Superior temporal gyrus (tissue), 1 donor: Measurements from ENCODE around the gene CSF2.

Source experiments
- DNase-seq: peaks from one replicate; pipeline ENCODE4 v3.0.0-alpha.2; 2016; ENCODE audit errors: extremely low spot score

Gene CSF2

DNA sequence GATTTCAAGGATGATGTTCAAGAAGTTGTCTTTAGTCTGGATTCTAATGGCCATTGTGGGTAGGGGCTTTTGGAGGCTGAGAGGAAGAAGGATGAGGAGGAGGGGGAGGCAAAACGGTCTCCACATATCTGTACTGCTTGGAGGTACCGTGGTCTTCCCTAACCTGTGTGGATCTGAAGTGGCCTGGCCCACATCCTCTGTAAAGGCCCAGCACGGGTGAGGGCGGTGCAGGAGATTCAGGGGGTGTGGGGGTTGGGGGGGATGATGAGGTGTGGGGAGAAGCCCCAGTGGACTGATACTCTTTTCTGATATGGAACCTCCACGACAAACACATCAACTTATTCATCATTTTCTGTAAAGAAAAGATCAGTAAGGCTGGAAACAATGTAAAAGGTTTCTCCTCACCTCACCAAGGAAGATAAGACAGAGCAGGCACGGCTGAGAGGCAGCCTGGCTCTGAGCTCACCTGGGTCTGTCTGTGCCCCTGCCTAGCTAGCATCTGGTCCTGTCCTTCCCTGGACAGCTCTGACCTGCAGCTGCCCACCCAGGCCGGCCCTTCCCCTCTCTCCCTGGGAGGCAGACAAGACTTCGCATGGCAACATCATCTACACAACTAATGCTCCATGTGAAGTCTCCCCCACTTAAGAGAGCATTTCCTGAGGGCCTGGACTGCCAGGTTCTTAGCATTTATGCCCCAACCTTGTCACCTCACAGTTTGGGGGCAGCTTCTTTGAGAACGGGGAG, 18.7 kb upstream of the CSF2 start:
- DNase-seq, result no peak

DNA sequence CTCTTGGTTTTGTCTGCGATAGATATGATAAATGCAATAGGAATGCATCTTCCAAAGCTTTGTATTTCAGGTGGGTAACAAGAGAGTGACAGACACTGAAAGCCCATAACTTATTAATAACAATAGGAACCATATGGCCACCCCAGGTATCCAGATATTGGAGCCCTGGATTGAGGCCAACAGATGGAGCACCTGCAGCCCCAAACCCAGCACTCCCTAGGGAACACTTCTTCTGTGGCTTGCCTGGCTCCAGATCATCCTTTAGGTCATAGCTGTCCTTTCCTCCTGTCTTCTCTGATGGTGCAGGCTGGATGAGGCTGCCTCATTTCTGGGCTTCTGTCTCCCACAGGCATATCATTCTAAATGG, 18.2 kb upstream of the CSF2 start:
- DNase-seq, result no peak

DNA sequence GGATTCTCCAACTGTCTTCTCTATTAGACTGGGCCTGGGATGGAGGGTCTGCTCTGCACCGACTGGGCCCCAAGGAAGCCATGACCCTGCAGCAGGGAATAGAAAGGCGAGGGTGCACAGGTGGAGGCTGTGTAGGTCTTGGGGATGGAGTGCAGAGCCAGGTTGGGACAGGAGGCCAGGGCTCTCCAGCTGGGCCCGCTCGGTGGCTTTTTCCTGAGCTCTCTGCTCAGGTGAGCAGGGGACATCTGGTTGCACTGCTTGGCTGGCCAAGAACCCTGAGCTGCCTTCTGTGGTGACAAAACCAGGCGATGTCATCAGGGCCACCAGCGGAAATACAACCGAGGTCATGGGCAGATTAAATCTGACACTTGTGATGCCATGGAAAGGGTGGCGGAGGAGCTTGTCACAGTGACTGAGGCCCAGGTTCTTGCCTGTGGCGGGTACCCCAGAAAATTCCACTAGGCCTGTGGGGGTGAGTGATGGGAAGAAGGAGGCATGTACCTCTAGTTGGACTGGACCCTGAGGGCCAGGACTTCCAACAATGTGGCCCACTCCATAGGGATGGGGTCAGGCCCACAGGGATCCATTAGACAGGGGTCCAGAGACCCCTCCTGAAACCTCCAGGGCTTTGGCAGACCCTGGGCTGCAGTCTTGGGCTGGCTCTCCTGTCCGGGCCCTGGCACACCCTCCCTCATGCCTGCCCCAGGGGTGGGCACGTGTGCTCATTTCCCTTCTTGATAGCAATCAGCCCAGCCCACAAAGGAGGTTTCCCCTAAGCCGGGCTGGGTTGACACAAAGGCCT, 17.6 kb upstream of the CSF2 start:
- no peak for DNase-seq

- no peak for DNase-seq
Observed at GRCh38 chr5:132056610-132057497, 16.7 kb upstream of the CSF2 start.

DNA sequence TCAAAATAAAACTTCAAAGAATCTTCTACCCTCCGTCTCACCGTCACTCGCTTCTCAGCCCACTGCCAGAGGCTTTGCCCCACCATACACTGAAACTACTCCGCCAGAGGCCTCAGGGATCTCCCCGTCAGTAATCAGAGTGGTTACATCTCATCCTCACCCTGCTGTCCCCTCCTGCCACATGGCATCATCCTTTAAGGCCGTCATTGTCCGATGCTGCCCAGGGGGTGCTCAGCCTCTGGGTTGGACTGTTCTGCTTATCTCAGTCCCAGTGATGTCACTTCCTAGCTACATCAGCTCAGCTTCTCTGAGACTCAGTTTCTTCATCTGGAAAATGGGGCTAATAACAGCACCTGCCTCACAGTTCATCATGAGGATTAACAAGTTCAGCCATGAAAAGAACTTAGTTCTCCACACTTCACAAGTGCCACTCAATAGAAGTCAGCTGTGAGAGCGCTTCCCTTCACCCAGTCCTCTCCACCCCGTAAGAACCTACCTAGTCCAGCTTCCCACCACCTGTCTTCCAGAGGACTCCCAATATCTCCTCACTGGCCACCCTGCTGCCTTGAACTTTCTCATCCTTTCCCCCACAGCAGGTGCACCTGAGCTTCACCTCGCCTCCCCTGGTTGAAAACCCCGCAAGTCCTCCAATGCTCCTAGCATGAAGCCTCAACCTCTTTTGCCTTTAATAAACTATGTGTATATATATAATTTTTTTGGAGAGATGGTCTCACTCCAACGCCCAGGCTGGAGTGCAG, 15.9 kb upstream of the CSF2 start:
- no peak for DNase-seq

DNA sequence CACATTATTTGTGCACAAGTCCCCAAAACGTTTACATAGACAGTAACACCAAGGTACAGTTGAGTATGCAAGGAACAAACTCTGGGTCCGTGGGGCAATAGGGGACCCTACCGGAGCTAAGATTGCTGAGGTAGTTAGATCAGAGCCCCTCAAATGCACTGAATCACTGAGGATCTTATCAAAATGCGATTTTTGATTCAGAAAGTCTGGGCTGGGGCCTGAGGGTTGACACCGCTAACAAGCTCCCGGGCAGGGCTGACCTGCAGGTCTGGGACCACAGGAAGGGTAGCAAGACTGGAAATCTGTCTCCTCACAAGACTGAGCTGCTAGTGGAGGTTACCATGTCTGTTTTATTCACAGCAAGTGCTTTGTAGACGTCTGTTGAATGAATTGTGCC, 14.9 kb upstream of the CSF2 start:
- DNase-seq, result no peak

- no peak for DNase-seq
Observed at GRCh38 chr5:132059043-132059695, 14.4 kb upstream of the CSF2 start.

DNA sequence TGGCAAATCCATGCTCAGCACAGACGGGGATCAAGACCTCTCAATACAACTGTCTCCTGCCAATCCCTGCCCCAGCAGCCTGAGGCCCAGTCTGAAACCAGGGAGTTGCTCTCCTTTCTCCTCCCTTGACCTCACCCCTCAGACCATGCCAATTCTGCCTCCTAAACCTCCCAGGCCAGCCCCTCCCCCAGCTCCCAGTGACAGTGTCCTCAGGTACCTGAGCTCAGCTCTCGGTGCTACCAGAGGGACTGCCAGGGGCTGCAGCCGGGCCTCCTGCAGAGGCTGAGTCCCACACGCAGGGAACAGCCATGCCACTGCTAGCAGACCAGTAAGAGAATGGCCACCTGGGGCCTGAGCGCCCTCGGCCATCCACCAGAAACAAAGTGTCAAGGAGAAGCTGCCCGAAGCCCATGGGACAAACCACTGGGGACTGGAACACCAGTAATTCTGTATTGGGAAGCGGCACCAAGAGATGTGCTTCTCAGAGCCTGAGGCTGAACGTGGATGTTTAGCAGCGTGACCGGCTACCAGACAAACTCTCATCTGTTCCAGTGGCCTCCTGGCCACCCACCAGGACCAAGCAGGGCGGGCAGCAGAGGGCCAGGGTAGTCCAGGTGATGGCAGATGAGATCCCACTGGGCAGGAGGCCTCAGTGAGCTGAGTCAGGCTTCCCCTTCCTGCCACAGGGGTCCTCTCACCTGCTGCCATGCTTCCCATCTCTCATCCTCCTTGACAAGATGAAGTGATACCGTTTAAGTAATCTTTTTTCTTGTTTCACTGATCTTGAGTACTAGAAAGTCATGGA, 13.7 kb upstream of the CSF2 start:
- DNase-seq, result no peak

DNA sequence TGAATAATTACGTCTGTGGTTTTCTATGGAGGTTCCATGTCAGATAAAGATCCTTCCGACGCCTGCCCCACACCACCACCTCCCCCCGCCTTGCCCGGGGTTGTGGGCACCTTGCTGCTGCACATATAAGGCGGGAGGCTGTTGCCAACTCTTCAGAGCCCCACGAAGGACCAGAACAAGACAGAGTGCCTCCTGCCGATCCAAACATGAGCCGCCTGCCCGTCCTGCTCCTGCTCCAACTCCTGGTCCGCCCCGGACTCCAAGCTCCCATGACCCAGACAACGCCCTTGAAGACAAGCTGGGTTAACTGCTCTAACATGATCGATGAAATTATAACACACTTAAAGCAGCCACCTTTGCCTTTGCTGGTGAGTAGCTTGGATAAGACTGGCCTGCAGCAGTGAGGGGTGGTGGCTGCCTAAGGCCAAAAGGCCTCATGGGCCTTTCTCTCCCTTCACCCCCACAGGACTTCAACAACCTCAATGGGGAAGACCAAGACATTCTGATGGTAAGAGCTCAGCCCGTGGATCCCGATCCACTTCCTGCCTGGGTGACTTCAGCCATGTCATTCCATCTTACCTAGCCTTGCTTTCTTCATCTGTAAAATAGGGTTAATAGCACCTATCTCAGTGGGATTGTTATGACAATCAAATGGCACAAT, 13.0 kb upstream of the CSF2 start, which contains the start of gene IL3:
Gene IL3 (plus strand): TSS at position 155 of the 661 bp plus-strand sequence. CDS start 52 bp downstream, at position 207.
- no peak for DNase-seq

- peak; percentile 79 for DNase-seq
Observed at GRCh38 chr5:132063090-132063911, 10.3 kb upstream of the CSF2 start.

DNA sequence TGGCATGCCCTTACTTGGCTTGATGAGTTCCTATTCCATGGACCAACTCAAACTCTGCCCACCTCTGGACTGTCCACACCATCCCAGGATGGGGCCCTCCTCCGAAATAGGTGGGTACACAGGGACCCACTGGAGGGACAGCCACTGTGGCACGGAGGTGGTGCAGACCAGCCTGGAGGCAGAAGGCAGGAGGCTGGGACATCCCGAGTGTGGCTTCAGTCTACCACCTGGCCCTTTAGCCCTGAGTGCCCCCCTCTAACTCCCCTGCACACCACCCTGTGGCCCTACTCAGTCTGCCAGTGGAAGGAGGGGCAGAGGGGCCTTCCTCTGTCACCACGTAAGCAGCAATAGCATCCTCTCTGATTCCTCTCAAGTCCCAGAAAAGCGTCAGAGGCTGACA, 9.4 kb upstream of the CSF2 start:
- DNase-seq, result no peak

DNA sequence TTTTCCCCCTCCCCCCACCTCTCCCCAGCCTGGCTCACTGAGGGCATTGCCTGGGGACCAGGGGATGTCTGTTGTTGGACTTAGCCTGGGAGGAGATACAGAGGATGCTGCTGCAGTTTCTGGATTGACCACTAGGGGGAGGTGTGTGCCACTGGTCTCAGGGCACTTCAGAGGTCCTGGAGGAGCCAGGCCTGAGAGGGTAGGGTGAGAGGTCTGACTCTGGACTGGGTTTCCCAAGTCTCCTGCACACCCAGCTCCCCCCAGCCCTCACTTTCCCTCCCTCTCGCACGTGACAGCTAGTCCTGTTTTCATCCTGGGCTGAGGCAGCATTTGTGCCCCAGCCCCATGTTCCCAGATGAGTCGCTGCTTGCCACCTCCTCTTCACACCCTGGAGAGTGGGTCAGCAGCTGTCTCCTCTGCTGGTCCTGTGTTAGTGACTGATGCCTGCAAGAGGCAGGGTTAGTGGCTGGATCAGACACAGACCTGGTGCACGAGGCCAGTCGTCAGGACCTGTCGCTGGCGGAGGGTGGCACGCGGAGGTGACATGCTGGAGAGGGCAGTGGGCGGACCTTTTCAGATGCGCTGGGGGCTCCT, 8.8 kb upstream of the CSF2 start:
- DNase-seq, result peak; percentile 83

DNA sequence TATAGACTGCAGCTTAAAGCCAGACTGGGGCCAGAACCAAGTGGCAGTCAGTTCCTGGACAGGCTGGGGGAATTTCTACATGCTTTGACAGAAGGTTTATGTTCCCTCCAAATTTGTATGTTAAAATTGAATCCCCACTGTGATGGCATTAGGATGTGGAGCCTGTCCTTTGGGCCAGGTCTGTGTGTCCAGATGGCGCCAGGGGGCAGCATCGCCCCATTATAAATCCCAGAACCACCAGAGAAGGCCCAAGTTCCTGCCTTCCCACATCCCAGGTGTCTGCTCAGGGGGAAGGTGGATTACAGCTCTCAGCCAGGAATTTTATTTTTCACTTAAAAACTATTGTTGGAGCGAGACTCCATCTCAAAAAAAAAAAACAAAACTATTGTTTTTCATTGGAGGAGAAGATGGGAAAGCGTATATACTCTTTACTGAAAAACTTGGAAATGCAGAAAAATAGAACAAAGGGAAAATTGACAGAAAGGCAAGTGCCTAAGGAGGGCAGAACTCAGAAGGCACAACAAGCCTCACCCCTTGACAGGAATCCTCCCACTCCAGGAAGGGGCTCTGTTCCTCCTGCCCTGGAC, 8.1 kb upstream of the CSF2 start:
- peak; percentile 26 for DNase-seq

DNA sequence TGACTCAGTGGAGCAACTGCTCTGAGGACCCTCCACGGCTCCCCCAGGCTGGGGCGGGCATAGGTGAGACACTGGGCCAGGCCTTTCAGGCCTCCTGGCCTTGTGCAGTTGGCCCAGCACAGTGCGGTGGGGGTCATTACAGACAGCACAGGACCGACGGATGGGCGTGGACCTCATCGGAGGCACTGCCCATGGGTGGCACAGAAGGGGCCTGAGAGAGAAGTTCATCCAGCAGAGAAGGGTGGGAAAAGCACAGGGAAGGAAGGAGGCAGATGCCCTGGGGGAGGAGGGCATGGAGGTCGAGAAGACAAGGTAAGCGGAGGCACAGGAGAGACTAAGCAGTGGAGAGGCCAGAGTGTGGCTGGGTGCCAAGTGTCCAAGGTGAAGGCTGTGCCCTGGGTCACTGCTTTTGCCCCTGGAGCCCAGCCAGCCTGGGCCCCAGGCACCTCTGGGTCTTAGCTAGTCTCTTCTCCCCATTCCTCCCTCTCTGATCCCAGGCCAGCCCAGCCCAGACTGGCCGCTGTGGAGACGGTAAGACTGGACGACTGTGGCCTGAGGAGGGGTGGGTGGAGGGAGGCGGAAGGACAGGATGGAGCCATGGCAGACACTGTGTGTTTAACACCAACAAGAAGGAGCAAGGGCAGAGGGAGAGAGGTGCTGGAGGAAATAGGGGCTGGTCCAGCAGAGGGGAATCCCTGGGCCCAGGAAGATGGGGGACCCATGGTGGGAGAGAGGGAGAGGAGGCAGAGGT, 7.5 kb upstream of the CSF2 start:
- no peak for DNase-seq

- no peak for DNase-seq
Observed at GRCh38 chr5:132066871-132067270, 6.7 kb upstream of the CSF2 start.

GRCh38 chr5:132067451-132067850, 6.1 kb upstream of the CSF2 start:
- DNase-seq, result no peak
